HG03066 (cell line): ENCODE data around the gene EMD.
"Not testable (repeated sequence)": the region's sequence is repeated elsewhere in the genome, so short reads cannot be mapped to it uniquely, and the experiment has no call there.

Experiments
- ATAC-seq: cut with Tn5 transposase; IDR thresholded peaks from one replicate; pipeline ENCODE4 v1.9.1; 2021; ENCODE audit warnings: low read depth; ENCODE audit not compliant: unreplicated experiment

Gene EMD

GRCh38 chrX:154388649-154389048 is 9.6 kb downstream of the EMD start:
- ATAC-seq = not testable (repeated sequence)

GRCh38 chrX:154389812-154390747 is 11.0 kb downstream of the EMD start:
- peak; percentile 64 for ATAC-seq

- not testable (repeated sequence) for ATAC-seq
These were observed 17.3 kb downstream of the EMD start for GRCh38 chrX:154396363-154396762.

- peak; percentile 51 for ATAC-seq
These were observed 18.1 kb downstream of the EMD start for GRCh38 chrX:154396973-154397887.

GRCh38 chrX:154397888-154398667 is 19.0 kb downstream of the EMD start, which contains the start of gene RPL10:
TSS of gene RPL10 (plus strand) at chrX:154398377. CDS start at chrX:154398520, 143 bp downstream.
- peak; percentile 76 for ATAC-seq

GRCh38 chrX:154398668-154399526 is 19.8 kb downstream of the EMD start:
- no peak for ATAC-seq

- ATAC-seq = no peak
These were observed 20.7 kb downstream of the EMD start for GRCh38 chrX:154399527-154400368.

GRCh38 chrX:154400369-154400817 is 21.3 kb downstream of the EMD start:
- ATAC-seq = not testable (repeated sequence)

- no peak for ATAC-seq
These were observed 22.1 kb downstream of the EMD start for GRCh38 chrX:154401045-154401799.

GRCh38 chrX:154401918-154402621 is 23.0 kb downstream of the EMD start:
- no peak for ATAC-seq

- ATAC-seq = no peak
These were observed 23.6 kb downstream of the EMD start for GRCh38 chrX:154402622-154403127.

- ATAC-seq = no peak
These were observed 24.1 kb downstream of the EMD start for GRCh38 chrX:154403192-154403591.

- no peak for ATAC-seq
These were observed 24.8 kb downstream of the EMD start for GRCh38 chrX:154403858-154404257.

- ATAC-seq = no peak
These were observed 25.6 kb downstream of the EMD start for GRCh38 chrX:154404625-154405192.

GRCh38 chrX:154408659-154409221 is 29.6 kb downstream of the EMD start:
- ATAC-seq = no peak

GRCh38 chrX:154409222-154409871 is 30.3 kb downstream of the EMD start, which contains the start of gene DNASE1L1:
TSS of gene DNASE1L1 (minus strand) at chrX:154409254. CDS start at chrX:154405568, 3,686 bp downstream.
- ATAC-seq = no peak
